Transverse colon (tissue), 4 donors: ENCODE results near the gene NKAIN2. TPM values are rescaled to one million over a fixed set of nuclear protein-coding genes. Genes with fewer than 3 reads are reported as not detected.

ENCODE experiments used
- DNase-seq: peaks from one replicate; pipeline ENCODE4 v3.0.0-alpha.2; 2019
- H3K27ac ChIP-seq, 4 donors: fragments of 200-600 bp; sonication (generic); 2 replicates each; pipeline ENCODE4 v1.5.1; 2016 to 2018; ENCODE audit warnings: inconsistent platforms in 4 of 4
- H3K27me3 ChIP-seq: fragments of 200-600 bp; sonication (generic); 2 replicates; pipeline ENCODE4 v1.5.1; 2017; ENCODE audit warnings: inconsistent platforms
- H3K36me3 ChIP-seq, 4 donors: fragments of 200-600 bp; sonication (generic); 2 replicates each; pipeline ENCODE4 v1.5.1; 2017 to 2019; ENCODE audit warnings: inconsistent platforms in 4 of 4
- H3K4me1 ChIP-seq, 4 donors: fragments of 200-600 bp; sonication (generic); 2 replicates each; pipeline ENCODE4 v1.5.1; 2017 to 2020; ENCODE audit warnings: inconsistent platforms in 4 of 4
- H3K4me3 ChIP-seq, 4 donors: fragments of 200-600 bp; sonication (generic); 1 replicate in 1 of 4; 2 replicates in 3 of 4; pipeline versions ENCODE4 v1.5.1 to v1.6.1; 2017 to 2019; ENCODE audit warnings: inconsistent platforms in 4 of 4
- H3K9me3 ChIP-seq, 2 donors: fragments of 200-600 bp; sonication (generic); 2 replicates each; pipeline ENCODE4 v1.5.1; 2017 to 2019; ENCODE audit warnings: inconsistent platforms in 2 of 2
- EP300 ChIP-seq: sonication (generic); formaldehyde crosslinking; IDR thresholded peaks from one replicate; pipeline ENCODE4 v1.6.1; 2017; ENCODE audit warnings: antibody characterized with exemption, low read depth
- POLR2A ChIP-seq: fragments of 450-650 bp; IDR thresholded peaks from one replicate; pipeline ENCODE4 v1.6.1; 2016; ENCODE audit warnings: antibody characterized with exemption, mild to moderate bottlenecking, moderate library complexity
- POLR2AphosphoS5 ChIP-seq, 3 donors: sonication (generic); formaldehyde crosslinking; IDR thresholded peaks; one replicate each; pipeline ENCODE4 v1.6.1; 2016; ENCODE audit warnings: antibody characterized with exemption in 3 of 3
- WGBS, 2 donors: methylation state at CpG; one replicate each; pipeline ENCODE4 v1.1.5; 2018; ENCODE audit warnings: low coverage in 1 of 2; 5-methylcytosine and 5-hydroxymethylcytosine counted together
- in situ Hi-C, 4 donors: fragments of 200-750 bp; cut with MboI; loops; one replicate each; pipeline versions ENCODE4 v1.15.0 to v1.15.1; 2017; ENCODE audit warnings: low sequenced_read_pairs in 3 of 4, low pct_ligation_motif_present in 1 of 4, low pct_unique_long_range_greater_than_20kb in 1 of 4
- intact Hi-C: fragments of 100-400 bp; cut with DNase I; formaldehyde crosslinking; loops from one replicate; pipeline ENCODE4 v1.15.1; 2023; ENCODE audit warnings: low total_unique reads
- total RNA-seq, 4 donors: library from RNA; depleted of rRNA; stranded (reverse); fragments of >200 nt; gene quantifications; one replicate each; pipeline ENCODE4 v1.1.0, GENCODE V29; 2016
- TF ChIP-seq, protein P1 (sequence below), 5 experiments: fragments of 200-600 bp in 3 of 5; fragments of 450-650 bp in 2 of 5; sonication (generic) in 3 of 5; IDR thresholded peaks; 1 replicate in 2 of 5; 2 replicates in 3 of 5; pipeline ENCODE4 v1.5.1; 2016 to 2017; ENCODE audit warnings: antibody characterized with exemption in 5 of 5, inconsistent platforms in 3 of 5, mild to moderate bottlenecking in 2 of 5, moderate library complexity in 1 of 5

The NKAIN2 gene
- total RNA-seq, 4 donors from 2014 or later: 0.32 TPM; not detected in 3

DNA sequence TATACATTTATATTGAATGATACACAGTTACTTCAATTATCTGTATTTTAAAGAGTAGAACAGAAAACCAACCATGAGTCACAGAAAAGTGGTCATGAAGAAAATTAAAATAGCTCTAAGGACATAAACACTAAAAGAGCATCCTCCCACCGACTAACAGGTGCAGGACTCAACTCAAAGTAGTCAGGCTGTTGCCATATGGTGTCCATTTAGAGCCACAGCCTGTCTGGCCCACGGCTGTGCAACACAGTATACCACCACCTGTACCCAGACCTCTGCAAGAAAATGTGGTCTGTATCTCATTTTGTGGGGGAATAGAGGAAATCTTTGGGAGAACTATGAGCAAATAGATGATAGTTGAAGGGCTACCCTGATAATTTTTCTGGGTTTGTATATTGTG lies 708.8 kb downstream of the NKAIN2 start:
- Histone ChIP-seq H3K9me3 (no peaks in the 10 kb centered on the region), H3K27ac (no peak overlapping the region), H3K36me3 (no peaks in the 10 kb centered on the region), H3K4me3 (no peak overlapping the region), H3K27me3 (no peaks in the 10 kb centered on the region), H3K4me1 (no peaks in the 10 kb centered on the region)
- in situ Hi-C loops: no loop called here
- TF ChIP-seq, protein P1, sequence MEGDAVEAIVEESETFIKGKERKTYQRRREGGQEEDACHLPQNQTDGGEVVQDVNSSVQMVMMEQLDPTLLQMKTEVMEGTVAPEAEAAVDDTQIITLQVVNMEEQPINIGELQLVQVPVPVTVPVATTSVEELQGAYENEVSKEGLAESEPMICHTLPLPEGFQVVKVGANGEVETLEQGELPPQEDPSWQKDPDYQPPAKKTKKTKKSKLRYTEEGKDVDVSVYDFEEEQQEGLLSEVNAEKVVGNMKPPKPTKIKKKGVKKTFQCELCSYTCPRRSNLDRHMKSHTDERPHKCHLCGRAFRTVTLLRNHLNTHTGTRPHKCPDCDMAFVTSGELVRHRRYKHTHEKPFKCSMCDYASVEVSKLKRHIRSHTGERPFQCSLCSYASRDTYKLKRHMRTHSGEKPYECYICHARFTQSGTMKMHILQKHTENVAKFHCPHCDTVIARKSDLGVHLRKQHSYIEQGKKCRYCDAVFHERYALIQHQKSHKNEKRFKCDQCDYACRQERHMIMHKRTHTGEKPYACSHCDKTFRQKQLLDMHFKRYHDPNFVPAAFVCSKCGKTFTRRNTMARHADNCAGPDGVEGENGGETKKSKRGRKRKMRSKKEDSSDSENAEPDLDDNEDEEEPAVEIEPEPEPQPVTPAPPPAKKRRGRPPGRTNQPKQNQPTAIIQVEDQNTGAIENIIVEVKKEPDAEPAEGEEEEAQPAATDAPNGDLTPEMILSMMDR (IDR thresholded peaks at IDR 0.05): no peak
- no peak for TF ChIP-seq POLR2A
- no peak for TF ChIP-seq EP300
- TF ChIP-seq POLR2AphosphoS5 (IDR thresholded peaks at IDR 0.05): no peak
- no peak for DNase-seq
- intact Hi-C loops: no loop called here
- 65 to 73% methylated on average over 2 of the region's 2 CpGs for WGBS, 2 donors

DNA sequence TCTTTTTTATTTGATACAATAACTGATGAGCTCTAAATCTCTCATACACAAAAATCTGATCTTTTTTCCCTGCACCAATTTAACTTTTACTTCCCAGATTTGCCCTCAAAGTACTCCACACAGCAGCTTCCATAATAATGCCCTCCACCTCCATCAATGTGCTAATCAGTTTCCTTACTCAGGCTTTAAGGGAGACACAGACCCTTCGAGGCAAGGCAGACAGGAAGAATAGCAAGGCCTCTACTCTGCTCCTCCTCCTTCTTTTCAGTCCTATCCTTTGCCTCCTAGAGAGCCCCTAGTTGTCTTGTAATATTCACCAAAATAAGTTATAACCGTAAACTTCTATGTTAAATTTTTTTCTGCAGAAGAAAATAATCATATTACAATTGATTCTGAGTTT lies 713.7 kb downstream of the NKAIN2 start:
- H3K4me1 ChIP-seq: no peaks in the 10 kb centered on the region
- TF ChIP-seq POLR2AphosphoS5 (IDR thresholded peaks at IDR 0.05): no peak
- TF ChIP-seq POLR2A: no peak
- no peak for TF ChIP-seq EP300
- TF ChIP-seq, protein P1 (IDR thresholded peaks at IDR 0.05): no peak
- no peaks in the 10 kb centered on the region for H3K36me3 ChIP-seq
- no peaks in the 10 kb centered on the region for H3K9me3 ChIP-seq
- in situ Hi-C loops: no loop called here
- no peak overlapping the region for H3K4me3 ChIP-seq
- intact Hi-C loops: no loop called here
- H3K27me3 ChIP-seq: no peaks in the 10 kb centered on the region
- no peak for DNase-seq
- WGBS, 2 donors: 70 to 76% methylated on average over 2 of the region's 2 CpGs
- no peak overlapping the region for H3K27ac ChIP-seq

DNA sequence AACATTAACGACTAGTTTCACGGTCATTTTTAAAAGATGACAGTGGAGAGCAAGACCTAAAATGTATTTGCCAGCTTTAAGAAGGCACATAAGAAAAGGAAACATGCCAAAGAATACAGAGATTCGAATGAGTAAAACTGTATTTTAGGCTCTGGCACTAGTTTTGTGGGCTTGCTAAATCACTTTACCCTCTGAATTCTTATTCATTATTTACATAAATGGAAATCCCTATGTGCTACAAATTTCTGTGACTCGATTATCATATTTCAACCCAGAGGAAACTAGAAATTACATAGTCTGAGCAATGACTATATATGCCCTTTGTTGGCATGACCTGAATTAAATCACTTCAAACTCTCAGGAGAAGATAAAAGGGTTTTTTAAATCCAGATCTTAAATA lies 716.8 kb downstream of the NKAIN2 start:
- H3K36me3 ChIP-seq: no peaks in the 10 kb centered on the region
- TF ChIP-seq POLR2A: no peak
- H3K9me3 ChIP-seq: no peaks in the 10 kb centered on the region
- no peak overlapping the region for H3K4me3 ChIP-seq
- no peaks in the 10 kb centered on the region for H3K4me1 ChIP-seq
- in situ Hi-C loops: no loop called here
- no peak overlapping the region for H3K27ac ChIP-seq
- 65 to 75% methylated on average over 4 of the region's 4 CpGs for WGBS, 2 donors
- H3K27me3 ChIP-seq: no peaks in the 10 kb centered on the region
- intact Hi-C loops: no loop called here
- DNase-seq: no peak

DNA sequence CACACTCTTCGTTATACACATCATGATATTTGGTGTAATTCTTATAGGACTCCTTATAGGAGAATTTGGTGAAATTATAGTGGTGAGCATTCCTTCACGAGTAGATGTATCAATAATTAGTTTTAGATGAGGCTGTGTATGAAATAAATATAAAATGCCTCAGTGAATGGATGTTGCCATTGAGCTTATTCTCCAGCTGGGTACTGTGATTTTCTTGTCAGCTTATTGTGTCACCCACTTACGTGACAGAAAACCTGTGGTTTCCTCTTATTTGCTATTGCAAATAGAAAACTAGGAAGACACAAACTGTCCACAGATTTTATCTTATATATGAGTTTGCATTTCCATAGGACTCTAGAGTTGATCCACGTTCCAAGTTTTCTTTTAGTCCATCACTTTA lies 718.7 kb downstream of the NKAIN2 start:
- intact Hi-C loops: no loop called here

DNA sequence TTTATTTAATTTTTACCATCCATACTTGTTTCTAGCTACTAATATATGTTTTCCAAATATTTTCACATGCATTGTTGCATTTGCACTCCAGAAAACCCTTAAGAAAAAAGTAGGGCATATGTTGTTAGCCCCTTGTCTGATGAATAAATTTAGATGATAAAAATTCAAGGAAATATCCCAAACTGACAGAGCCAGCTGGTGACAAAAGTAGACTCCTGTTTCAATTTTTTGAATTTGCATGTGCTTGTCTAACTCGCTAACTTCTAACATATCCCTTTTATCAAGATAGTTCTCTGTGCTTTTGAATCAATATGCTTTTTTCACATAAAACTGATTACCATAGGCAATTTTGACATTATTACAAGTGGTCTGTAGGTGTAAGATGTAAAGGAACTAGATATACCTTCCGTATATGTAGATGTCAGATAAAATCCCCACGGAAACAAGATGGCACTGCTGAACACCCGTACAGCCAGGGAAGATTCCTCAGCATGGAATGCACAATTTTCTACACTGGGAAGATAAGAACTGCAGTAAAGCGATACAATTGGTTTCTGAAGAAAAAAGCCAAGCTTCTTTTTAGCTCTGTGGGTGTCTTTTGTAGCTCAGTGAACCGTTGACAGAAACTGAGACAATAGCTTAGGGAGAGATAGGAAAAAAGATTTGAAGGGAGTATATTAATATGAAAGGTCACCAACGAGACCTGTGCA lies 721.0 kb downstream of the NKAIN2 start:
- Histone ChIP-seq H3K27me3 (no peaks in the 10 kb centered on the region), H3K36me3 (no peaks in the 10 kb centered on the region), H3K27ac (no peak overlapping the region), H3K9me3 (no peaks in the 10 kb centered on the region), H3K4me1 (no peaks in the 10 kb centered on the region), H3K4me3 (no peak overlapping the region)
- 75 to 77% methylated on average over 7 of the region's 7 CpGs for WGBS, 2 donors
- intact Hi-C loops: no loop called here
- no peak for TF ChIP-seq EP300
- TF ChIP-seq, protein P1 (IDR thresholded peaks at IDR 0.05): no peak
- no peak for TF ChIP-seq POLR2A
- TF ChIP-seq POLR2AphosphoS5 (IDR thresholded peaks at IDR 0.05): no peak
- no peak for DNase-seq
- in situ Hi-C loops: no loop called here

More for the DNA sequence above, 718.7 kb downstream of the NKAIN2 start:
- no peak for DNase-seq
- in situ Hi-C loops: no loop called here
- no peak for TF ChIP-seq EP300
- WGBS, 2 donors: 83 to 89% methylated on average over 4 of the region's 4 CpGs
- H3K4me1 ChIP-seq: no peaks in the 10 kb centered on the region
- no peak overlapping the region for H3K27ac ChIP-seq
- no peaks in the 10 kb centered on the region for H3K9me3 ChIP-seq
- H3K27me3 ChIP-seq: no peaks in the 10 kb centered on the region
- H3K4me3 ChIP-seq: no peak overlapping the region
- no peaks in the 10 kb centered on the region for H3K36me3 ChIP-seq
